GM08714 (cell line): ENCODE results near the gene KRTAP12-1.

Experiments
- H3K4me3 ChIP-seq: fragments of 200-500 bp; sonication (Bioruptor generic); 2 replicates; pipeline ENCODE4 v1.5.1; 2014; ENCODE audit warnings: mild to moderate bottlenecking, low read length, inconsistent platforms
- ZNF274 ChIP-seq: IDR thresholded peaks from 2 replicates; pipeline ENCODE4 v1.6.1; 2012; ENCODE audit warnings: mild to moderate bottlenecking, low read depth, low read length

KRTAP12-1 gene

DNA sequence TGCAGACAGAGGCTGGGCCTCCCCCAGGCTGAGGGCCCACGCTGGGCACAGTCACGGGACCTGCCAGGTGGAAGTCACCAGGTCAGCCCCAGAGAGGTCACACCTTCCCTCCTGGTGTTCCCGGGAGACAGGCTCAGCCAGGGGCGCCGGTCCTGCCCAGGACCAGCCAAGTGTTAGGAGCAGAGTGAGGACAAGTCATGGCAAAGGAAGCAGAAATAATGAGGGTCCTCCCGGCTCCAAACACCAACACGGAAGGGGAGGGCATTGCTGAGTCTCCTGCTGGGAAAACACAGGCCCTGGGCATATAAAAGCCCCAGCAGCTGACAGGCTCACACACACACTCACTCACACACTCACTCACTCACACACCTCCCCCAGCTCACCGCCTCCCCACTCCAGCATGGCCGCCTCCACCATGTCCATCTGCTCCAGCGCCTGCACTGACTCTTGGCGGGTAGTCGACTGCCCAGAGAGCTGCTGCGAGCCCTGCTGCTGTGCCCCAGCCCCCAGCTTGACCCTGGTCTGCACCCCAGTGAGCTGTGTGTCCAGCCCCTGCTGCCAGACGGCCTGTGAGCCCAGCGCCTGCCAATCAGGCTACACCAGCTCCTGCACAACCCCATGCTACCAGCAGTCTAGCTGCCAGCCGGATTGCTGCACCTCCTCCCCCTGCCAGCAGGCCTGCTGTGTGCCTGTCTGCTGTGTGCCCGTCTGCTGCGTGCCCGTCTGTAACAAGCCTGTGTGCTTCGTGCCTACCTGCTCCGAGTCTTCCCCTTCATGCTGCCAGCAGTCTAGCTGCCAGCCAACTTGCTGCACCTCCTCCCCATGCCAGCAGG is 44.7 kb downstream of the KRTAP12-1 start, which contains the start of gene KRTAP10-10:
Gene KRTAP10-10, plus strand, starts transcription at position 339 of the 833 bp plus-strand sequence. Its CDS starts 62 bp downstream, at position 401.
- H3K4me3 ChIP-seq, result no peak within 1 kb of the TSS
- TF ChIP-seq ZNF274, result no peak

DNA sequence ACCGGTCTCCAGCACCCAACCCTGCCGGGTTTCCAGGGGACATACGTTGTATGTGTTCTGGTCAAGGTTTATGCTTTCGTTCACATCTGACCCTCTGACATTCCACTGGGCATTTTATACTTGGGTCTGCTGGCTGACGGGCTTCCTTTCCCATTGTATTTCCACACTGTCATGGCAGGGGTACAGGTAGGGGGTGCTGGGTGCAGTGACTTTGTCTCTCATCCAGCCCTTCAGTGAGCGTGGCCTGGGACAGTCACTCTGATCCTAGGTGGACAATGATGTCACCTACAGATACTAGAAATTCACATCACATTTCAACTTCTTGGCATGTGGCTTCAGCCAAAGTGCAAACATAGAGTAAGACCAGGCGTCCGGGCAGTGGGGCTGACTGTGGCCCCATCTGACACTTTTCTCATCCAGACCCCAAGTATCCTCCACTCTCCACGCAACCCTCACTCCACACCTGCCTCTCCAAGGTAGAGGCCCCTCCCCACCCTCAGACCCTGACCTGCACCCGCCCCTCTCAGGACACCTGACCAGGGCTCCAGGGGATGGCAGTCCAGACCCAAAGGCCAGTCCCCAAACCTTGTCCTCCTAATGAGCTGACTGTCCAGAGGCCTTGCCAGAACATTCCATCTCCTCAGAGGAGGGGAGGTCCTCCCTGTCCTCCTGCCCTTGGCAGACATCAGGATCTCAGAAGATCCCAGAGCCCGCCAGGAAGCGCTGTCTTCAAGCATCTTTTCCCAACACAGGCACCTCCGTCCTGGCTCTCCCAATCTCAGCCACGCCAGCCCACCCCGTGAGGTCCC is 45.5 kb downstream of the KRTAP12-1 start:
- no peak overlapping the region for H3K4me3 ChIP-seq
- no peak for TF ChIP-seq ZNF274

DNA sequence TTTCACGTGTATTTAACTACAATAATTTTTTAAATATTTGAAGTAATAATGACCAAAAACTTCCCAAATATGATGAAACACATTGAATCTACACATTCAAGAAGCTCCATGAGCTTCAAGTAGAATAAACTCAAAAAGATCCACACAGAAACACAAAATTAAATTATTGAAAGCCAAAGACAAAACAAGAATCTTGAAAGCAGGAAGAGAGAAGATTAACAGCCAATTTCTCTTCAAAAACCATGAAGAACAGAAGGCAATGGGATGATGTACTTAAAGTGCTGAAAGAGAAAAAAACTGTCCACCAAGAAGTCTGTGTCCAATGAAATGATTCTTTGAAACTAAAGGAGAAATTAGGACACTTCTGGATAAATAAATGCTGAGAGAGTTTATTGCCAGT is 49.9 kb downstream of the KRTAP12-1 start:
- H3K4me3 ChIP-seq, result no peak overlapping the region

More for the DNA sequence above, 49.9 kb downstream of the KRTAP12-1 start:
- TF ChIP-seq ZNF274, result no peak
